ENCODE measurements around the gene FBXL14.

- TF ChIP-seq EZH2phosphoT487 (IDR thresholded peaks at IDR 0.05; ENCODE audit: borderline replicate concordance, low read length) = no peak
- no peak for TF ChIP-seq CTCF (conservative IDR thresholded peaks at IDR 0.05; ENCODE audit: low read depth, low read length)
- no peak for TF ChIP-seq EZH2 (IDR thresholded peaks at IDR 0.05; ENCODE audit: low read length, unreplicated experiment)
Observed at GRCh38 chr12:1551496-1551895, 42.9 kb downstream of the FBXL14 start.
